PC-9 (cell line): Measurements from ENCODE around the gene RRP1. TPM values are rescaled to one million over a fixed set of nuclear protein-coding genes. Genes with fewer than 3 reads are reported as not detected.

Source experiments
- BruUV-seq: library from RNA; stranded (reverse); fragments of 400-500 nt; replicated peaks from 2 replicates; lab custom pipeline; 2021; lab: Mats Ljungman, UMichigan
- CTCF ChIA-PET: fragments of 300-600 bp; sonication (Branson Sonifier 250); formaldehyde crosslinking; loops from one replicate; lab custom pipeline; 2022; ENCODE audit warnings: antibody characterized with exemption; lab: Charles Lee
- POLR2A ChIA-PET: fragments of 300-600 bp; sonication (Branson Sonifier 250); formaldehyde crosslinking; loops from one replicate; lab custom pipeline; 2022; ENCODE audit warnings: antibody characterized with exemption; ENCODE audit not compliant: unreplicated experiment; lab: Charles Lee
- DNase-seq, 2 experiments: peaks; one replicate each; pipeline versions ENCODE4 v3.0.0 to v3.0.0-alpha.2; 2015 to 2022; ENCODE audit warnings: mixed read lengths in 1 of 2
- H2AFZ ChIP-seq: fragments of 200-600 bp; sonication (generic); 2 replicates; pipeline ENCODE4 v1.8.1; 2017; ENCODE audit warnings: antibody characterized with exemption
- H3F3A ChIP-seq: fragments of 200-600 bp; sonication (generic); 2 replicates; pipeline ENCODE4 v1.8.1; 2017; ENCODE audit warnings: antibody characterized with exemption, mild to moderate bottlenecking, low read depth; ENCODE audit not compliant: insufficient read depth
- H3K27ac ChIP-seq: fragments of 200-600 bp; sonication (generic); 2 replicates; pipeline ENCODE4 v1.6.1; 2016; ENCODE audit warnings: mixed run types
- H3K27me3 ChIP-seq: fragments of 200-600 bp; sonication (generic); 2 replicates; pipeline ENCODE4 v1.6.1; 2016; ENCODE audit warnings: low read depth, mixed run types; ENCODE audit not compliant: insufficient read depth
- H3K36me3 ChIP-seq: fragments of 200-600 bp; sonication (generic); 2 replicates; pipeline ENCODE4 v1.6.1; 2016; ENCODE audit warnings: low read depth, mixed run types
- H3K4me1 ChIP-seq: fragments of 200-600 bp; sonication (generic); replicated peaks from 2 replicates; pipeline ENCODE4 v1.6.1; 2016; ENCODE audit warnings: mixed run types; ENCODE audit not compliant: insufficient read depth
- H3K4me2 ChIP-seq: fragments of 200-600 bp; sonication (generic); 2 replicates; pipeline ENCODE4 v1.6.1; 2017; ENCODE audit warnings: mixed run types
- H3K4me3 ChIP-seq: fragments of 200-600 bp; sonication (generic); 2 replicates; pipeline ENCODE4 v1.6.1; 2016; ENCODE audit warnings: mixed run types
- H3K79me2 ChIP-seq: fragments of 200-600 bp; sonication (generic); 2 replicates; pipeline ENCODE4 v1.6.1; 2017; ENCODE audit warnings: low read depth, mixed run types
- H3K9me2 ChIP-seq: fragments of 200-600 bp; sonication (generic); 2 replicates; pipeline ENCODE4 v1.8.1; 2017; ENCODE audit warnings: mild to moderate bottlenecking; ENCODE audit not compliant: insufficient read depth
- H3K9me3 ChIP-seq: fragments of 200-600 bp; sonication (generic); 2 replicates; pipeline ENCODE4 v1.8.1; 2016; ENCODE audit warnings: low read depth; ENCODE audit not compliant: insufficient read depth
- H4K20me1 ChIP-seq: fragments of 200-600 bp; sonication (generic); 2 replicates; pipeline ENCODE4 v1.8.1; 2017; ENCODE audit not compliant: insufficient read depth
- CTCF ChIP-seq: fragments of 200-600 bp; sonication (generic); conservative IDR thresholded peaks from 2 replicates; pipeline ENCODE4 v1.6.1; 2017; ENCODE audit warnings: mixed run types, antibody characterized with exemption, mild to moderate bottlenecking, moderate library complexity
- EZH2 ChIP-seq: fragments of 200-600 bp; sonication (generic); IDR thresholded peaks from 2 replicates; pipeline ENCODE4 v1.8.0; 2017; ENCODE audit warnings: antibody characterized with exemption, low read depth
- intact Hi-C: fragments of 100-400 bp; cut with micrococcal nuclease; formaldehyde crosslinking; loops from one replicate; pipeline ENCODE4 v1.10.0; 2022; ENCODE audit not compliant: unreplicated experiment
- total RNA-seq: library from RNA; stranded (reverse); gene quantifications from 2 replicates; pipeline ENCODE4 v1.2.3, GENCODE V29; 2021

The RRP1 gene
- total RNA-seq, 1 experiment from 2014 or later: 24.9 TPM

- Histone ChIP-seq H3K4me2 (peak overlapping the region; percentile 40; the same call in 1 of the 2 replicates), H4K20me1 (no peaks in the 10 kb centered on the region; the same call in 1 of the 2 replicates), H3K36me3 (no peaks in the 10 kb centered on the region), H3K4me3 (no peak overlapping the region), H3K9me3 (no peaks in the 10 kb centered on the region), H3F3A (peaks cover 10% of the 10 kb centered on the region; the same call in 1 of the 2 replicates), H3K9me2 (no peaks in the 10 kb centered on the region), H3K27me3 (no peaks in the 10 kb centered on the region), H3K4me1 (peaks cover 7% of the 10 kb centered on the region), H2AFZ (no peak overlapping the region), H3K27ac (no peak overlapping the region), H3K79me2 (no peaks in the 10 kb centered on the region)
- ChIA-PET CTCF (no interaction called here), POLR2A (no interaction called here)
- DNase-seq: no peak
- TF ChIP-seq CTCF (no peak), EZH2 (no peak)
- intact Hi-C loops: loop anchor here (10.0 kb wide), 1 partner anchor 670 kb away; no protein-coding TSS in a partner anchor
- no TSS peak for BruUV-seq
Measured at GRCh38 chr21:43814215-43815106, 25.1 kb downstream of the RRP1 start.

DNA sequence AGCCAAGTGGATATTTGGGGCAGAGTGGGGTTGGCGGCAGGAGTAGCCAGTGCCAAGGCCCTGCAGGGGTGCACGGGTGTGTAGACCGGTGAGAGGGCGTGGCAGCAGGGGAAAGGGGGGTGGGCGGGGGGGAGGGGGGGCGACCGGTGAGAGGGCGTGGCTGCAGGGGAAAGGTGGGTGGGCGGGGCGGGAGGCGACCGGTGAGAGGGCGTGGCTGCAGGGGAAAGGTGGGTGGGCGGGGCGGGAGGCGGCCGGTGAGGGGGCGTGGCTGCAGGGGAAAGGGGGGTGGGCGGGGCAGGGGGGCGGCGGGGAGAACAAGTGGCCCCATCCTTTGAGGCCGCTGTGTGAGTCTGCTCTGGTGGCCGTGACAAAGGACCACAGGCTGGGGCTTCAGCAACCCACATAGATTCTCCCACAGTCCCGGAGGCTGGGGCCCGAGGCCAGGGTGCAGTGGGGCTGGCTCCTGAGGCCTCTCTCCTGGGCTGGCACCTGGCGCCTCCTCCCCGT is 25.8 kb downstream of the RRP1 start:
- H3K36me3 ChIP-seq: no peaks in the 10 kb centered on the region
- ChIA-PET CTCF (interaction anchor here (0.6 kb wide), 1 partner anchor 70 kb away, joined by 4 read pairs; no protein-coding TSS in a partner anchor), POLR2A (no interaction called here)
- no peak overlapping the region for H2AFZ ChIP-seq
- H3K9me3 ChIP-seq: no peaks in the 10 kb centered on the region
- peaks cover 7% of the 10 kb centered on the region for H3K4me1 ChIP-seq
- no peak overlapping the region for H3K4me3 ChIP-seq
- no peaks in the 10 kb centered on the region for H3K79me2 ChIP-seq
- H3K27me3 ChIP-seq: no peaks in the 10 kb centered on the region
- no peaks in the 10 kb centered on the region for H3K9me2 ChIP-seq
- peak overlapping the region; percentile 40; the same call in 1 of the 2 replicates for H3K4me2 ChIP-seq
- peaks cover 10% of the 10 kb centered on the region; the same call in 1 of the 2 replicates for H3F3A ChIP-seq
- no peak for TF ChIP-seq CTCF
- no peak for TF ChIP-seq EZH2
- DNase-seq: no peak
- H3K27ac ChIP-seq: no peak overlapping the region
- intact Hi-C loops: loop anchor here (10.0 kb wide), 1 partner anchor 670 kb away; no protein-coding TSS in a partner anchor
- no TSS peak for BruUV-seq
- no peaks in the 10 kb centered on the region; the same call in 1 of the 2 replicates for H4K20me1 ChIP-seq

GRCh38 chr21:43815991-43816390 is 26.6 kb downstream of the RRP1 start:
- Histone ChIP-seq H3K4me1 (peaks cover 7% of the 10 kb centered on the region), H3F3A (peaks cover 10% of the 10 kb centered on the region; the same call in 1 of the 2 replicates), H3K9me2 (no peaks in the 10 kb centered on the region), H4K20me1 (no peaks in the 10 kb centered on the region; the same call in 1 of the 2 replicates), H3K27me3 (no peaks in the 10 kb centered on the region), H3K27ac (no peak overlapping the region), H3K9me3 (no peaks in the 10 kb centered on the region), H2AFZ (no peak overlapping the region), H3K4me2 (0 out of 2 replicates have a peak overlapping the region, but pooled peaks have one; percentile 16), H3K36me3 (no peaks in the 10 kb centered on the region), H3K4me3 (no peak overlapping the region), H3K79me2 (no peaks in the 10 kb centered on the region)
- POLR2A ChIA-PET: no interaction called here
- TF ChIP-seq CTCF (no peak), EZH2 (no peak)
- CTCF ChIA-PET: interaction anchor here (0.6 kb wide), 1 partner anchor 69 kb away, joined by 4 read pairs; no protein-coding TSS in a partner anchor
- no peak for DNase-seq
- BruUV-seq: no TSS peak
- intact Hi-C loops: loop anchor here (10.0 kb wide), 1 partner anchor 669 kb away; no protein-coding TSS in a partner anchor
